NK-92 (cell line): ENCODE data around the gene GNAI3.

Source experiments
- DNase-seq: peaks from one replicate; lab custom pipeline; 2025; ENCODE audit not compliant: unreplicated experiment; lab: John Stamatoyannopoulos, UW

The GNAI3 gene

GRCh38 chr1:109622137-109622892, 73.9 kb downstream of the GNAI3 start:
- DNase-seq, result no peak

DNA sequence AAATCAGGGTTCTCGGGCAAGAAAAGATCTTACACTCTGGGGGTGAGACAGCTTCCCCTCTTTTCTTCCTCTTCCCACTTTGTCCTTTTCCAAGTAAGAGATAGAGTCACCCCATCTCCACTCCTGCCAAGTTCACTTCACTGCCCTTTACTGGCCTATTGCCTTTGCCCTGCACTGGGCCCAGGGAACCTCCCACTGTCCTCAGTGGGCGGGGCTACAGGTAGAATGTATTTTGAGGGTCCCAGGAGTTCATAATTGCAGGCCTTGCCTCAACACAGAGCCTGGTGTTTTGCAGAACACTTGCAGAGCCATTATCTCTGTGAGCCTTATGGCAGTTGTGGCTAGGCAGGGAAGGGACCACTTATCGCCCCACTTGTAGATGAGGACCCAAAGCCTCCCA, 74.5 kb downstream of the GNAI3 start:
- no peak for DNase-seq

- no peak for DNase-seq
Observed at GRCh38 chr1:109623601-109624161, 75.3 kb downstream of the GNAI3 start.

DNA sequence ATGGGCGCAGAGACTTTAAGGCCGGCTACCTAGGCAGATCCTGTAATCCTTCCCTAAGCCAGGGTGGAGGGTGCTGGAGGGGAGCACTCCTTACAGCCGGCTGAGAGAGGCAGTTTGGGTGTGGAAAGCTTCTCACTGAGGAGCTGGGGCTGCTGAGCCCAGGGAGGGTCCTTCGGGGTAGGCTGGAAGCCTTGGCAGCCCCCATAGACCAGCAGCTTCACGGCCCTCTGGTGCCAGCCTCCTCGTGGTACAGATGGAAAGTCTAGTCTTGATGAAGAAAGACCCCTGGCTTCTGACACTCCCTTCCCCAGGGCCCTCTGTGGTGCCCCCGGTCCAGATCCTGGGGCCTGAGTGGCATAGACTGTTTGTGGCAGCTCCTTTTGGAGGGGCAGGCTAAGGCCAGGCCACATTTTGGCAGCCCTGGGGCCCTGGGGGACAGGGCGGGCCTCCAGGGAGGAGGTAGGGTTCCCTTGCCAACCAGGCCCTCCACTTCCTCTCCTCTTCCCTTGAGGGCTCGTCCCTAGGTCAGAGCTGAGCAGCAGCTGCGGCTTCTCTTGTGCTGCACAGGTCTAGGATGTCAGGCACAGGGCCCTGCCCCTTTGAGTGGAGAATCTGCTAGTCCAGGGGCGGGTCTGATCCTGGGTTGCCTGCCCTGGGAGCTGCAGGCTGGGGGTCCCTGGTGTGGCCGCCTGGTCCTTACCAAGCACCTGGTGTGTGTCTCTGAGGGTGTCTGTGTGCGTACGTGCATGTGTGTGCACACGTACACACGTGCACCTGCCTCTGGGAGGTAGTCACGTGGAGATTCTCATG, 76.0 kb downstream of the GNAI3 start:
- DNase-seq, result no peak

DNA sequence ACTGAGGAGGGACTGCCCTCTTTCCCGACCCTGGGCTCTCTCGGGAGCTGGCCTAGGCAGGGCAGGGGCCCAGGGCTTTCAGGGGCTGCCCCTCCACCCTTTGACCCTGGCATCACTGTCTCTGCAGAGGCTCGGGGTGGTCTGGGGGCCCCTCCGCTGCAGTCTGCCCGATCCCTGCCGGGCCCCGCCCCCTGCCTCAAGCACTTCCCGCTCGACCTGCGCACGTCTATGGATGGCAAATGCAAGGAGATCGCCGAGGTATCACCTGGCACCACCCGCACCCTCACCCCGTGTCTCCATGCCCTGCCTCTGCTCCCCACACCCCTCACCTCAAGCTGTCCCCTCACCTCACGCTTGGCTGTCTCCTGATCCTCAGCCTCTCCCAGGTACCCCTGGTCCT, 76.8 kb downstream of the GNAI3 start:
- DNase-seq, result no peak

DNA sequence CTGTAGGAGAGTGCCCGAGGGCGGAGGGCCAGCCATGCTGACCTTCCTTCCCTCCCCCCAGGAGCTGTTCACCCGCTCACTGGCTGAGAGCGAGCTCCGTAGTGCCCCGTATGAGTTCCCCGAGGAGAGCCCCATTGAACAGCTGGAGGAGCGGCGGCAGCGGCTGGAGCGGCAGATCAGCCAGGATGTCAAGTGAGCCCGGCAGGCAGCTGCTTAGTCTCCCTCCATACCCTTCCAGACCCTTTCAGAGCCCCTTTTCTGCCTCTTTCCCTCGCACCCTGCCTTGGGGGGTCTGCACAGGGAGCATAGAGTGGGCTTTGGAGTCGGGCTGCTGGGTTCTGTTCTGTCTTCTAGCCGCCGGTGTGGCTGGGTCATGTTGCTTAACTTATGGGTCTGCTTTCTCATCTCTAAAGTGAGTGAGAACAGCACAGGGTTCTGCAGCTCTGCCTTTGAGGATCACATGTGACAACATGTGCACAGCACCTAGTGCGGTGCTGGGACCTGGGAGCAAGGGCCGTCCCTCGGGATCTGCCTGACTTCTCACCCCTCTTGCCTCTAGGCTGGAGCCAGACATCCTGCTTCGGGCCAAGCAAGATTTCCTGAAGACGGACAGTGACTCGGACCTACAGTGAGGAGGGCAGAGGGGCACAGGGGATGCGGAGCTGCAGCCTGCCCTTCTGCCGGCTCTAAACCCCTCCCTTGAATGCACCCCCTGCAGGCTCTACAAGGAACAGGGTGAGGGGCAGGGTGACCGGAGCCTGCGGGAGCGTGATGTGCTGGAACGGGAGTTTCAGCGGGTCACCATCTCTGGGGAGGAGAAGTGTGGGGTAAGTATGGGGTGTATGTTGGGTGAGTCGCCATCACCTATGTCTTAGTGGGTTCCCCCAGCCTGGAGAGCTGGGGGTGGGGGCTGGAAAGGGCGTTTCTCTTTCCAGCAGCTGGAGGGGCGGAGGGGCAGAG, 77.5 kb downstream of the GNAI3 start:
- no peak for DNase-seq

DNA sequence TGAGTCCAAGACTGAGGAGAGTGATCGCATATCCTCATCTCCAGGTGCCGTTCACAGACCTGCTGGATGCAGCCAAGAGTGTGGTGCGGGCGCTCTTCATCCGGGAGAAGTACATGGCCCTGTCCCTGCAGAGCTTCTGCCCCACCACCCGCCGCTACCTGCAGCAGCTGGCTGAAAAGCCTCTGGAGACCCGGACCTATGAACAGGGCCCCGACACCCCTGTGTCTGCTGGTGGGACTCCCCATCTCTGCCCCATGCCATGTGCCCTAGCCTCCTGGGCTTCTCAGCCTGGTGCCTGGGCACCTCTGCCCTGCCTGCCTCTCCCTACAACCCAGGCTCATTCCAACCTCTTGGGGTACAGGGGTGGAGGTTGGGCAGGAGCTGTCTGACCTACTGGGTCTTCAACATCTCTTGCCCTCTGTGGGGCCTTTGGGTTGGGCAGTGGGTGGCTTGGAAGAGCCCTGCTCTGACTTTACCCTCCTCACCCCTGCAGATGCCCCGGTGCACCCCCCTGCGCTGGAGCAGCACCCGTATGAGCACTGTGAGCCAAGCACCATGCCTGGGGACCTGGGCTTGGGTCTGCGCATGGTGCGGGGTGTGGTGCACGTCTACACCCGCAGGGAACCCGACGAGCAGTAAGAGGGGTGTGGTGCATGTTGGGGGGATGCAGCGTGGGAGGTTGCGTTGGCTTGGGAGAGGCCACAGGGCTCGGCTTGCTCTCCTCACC, 78.4 kb downstream of the GNAI3 start:
- DNase-seq, result no peak

- no peak for DNase-seq
Observed at GRCh38 chr1:109627692-109628399, 79.4 kb downstream of the GNAI3 start.

DNA sequence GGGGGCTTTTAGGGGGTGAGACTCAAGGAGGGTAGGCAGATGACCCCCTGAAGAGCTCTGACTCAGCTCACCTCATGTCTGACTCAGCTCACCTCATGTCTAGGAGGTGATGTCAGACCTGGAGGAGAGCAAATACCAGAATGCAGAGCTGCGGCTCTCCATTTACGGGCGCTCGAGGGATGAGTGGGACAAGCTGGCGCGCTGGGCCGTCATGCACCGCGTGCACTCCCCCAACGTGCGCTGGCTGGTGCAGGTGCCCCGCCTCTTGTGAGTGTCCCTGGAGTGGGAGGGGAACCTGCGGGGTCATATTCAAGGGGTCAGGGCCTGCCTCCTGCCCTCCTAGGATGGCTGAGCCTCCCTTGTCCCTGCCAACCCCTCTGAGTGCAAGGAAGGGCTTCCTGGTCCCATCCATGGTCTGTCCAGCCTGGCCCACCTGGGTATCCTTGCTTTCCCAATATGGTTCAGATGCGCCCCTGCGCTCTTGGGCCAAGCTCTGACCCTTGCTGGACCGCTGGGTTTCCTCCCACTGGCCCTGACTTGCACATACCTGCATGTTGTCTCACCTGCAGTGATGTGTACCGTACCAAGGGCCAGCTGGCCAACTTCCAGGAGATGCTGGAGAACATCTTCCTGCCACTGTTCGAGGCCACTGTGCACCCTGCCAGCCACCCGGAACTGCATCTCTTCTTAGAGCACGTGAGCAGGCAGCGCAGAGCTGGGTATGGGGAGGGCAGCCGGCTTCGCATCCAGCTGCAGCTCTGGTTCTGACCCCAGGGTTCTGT, 80.3 kb downstream of the GNAI3 start:
- DNase-seq, result no peak

DNA sequence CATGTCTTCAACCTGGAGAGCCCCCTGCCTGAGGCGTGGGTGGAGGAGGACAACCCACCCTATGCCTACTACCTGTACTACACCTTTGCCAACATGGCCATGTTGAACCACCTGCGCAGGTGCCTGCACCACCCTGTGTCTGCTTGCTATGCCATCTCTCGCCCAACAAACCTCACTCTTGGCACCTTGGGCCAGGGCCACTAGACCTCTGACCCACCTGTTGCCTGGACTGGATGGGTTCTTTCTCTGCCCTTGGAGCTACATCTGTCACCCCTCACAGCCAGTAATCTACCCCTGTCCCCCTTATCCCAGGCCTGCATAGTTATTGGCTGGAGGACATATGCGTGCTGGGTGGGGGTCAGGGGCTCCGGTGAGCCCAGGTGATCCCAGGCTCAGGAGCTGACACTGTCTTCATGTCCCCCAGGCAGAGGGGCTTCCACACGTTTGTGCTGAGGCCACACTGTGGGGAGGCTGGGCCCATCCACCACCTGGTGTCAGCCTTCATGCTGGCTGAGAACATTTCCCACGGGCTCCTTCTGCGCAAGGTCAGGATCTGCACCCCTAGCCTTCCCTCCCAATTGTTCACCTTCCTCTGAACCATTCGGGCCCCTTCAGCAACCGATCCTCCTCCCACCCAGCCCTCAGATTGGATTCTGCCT, 81.1 kb downstream of the GNAI3 start:
- no peak for DNase-seq

GRCh38 chr1:109630081-109630897, 81.9 kb downstream of the GNAI3 start:
- no peak for DNase-seq

DNA sequence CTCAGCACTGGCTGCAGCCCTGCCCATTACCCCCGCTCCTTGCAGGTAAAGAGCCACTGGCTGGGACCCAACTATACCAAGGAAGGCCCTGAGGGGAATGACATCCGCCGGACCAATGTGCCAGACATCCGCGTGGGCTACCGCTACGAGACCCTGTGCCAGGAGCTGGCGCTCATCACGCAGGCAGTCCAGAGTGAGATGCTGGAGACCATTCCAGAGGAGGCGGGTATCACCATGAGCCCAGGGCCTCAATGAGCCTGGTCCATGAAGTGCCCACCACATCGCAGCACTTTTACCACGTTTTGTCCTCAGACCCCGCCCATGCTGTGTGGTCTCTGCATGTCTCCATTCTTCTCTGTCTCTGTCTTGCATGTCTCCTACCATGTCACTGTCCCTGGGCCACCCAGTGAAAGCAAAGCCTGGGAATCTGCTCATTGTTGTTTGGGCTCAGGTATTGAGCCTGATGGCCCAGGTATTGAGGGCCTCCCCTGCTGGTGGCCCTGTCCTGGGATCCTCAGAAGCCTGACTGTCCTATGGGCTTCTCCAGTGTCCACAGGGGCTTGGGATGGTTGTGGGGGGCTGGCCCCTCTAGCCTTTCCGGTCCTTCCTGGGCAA, 82.6 kb downstream of the GNAI3 start:
- DNase-seq, result no peak

- DNase-seq, result no peak
Observed at GRCh38 chr1:109631513-109632505, 83.4 kb downstream of the GNAI3 start.

- no peak for DNase-seq
Observed at GRCh38 chr1:109632671-109633346, 84.4 kb downstream of the GNAI3 start.

DNA sequence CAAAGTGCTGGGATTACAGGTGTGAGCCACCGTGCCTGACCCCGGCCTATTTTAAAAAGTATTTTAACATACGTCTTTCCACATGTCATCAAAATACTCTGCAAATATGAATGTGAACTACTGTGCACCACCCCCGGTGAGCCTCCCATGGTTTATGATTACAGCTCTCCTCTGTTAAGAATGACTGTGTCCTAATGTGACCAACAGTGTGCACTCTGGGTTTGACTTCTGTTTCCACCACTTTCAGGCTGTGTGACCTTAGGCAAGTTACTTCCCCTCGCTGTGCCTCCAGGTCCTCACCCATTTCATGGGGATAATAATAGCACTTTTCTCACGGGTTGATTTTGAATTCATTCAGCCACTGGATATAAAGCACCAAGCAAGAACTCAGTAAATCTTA, 85.9 kb downstream of the GNAI3 start:
- no peak for DNase-seq
